Testis (tissue), 2 donors: ENCODE results near the gene GRID1.

ENCODE experiments used
- CTCF ChIP-seq, 3 experiments: fragments of 450-650 bp in 2 of 3; fragments of 200-600 bp in 1 of 3; sonication (generic) in 1 of 3; IDR thresholded peaks; one replicate each; pipeline ENCODE4 v1.5.1; 2016 to 2019; ENCODE audit warnings: antibody characterized with exemption in 3 of 3, mild to moderate bottlenecking in 2 of 3, moderate library complexity in 1 of 3
- POLR2A ChIP-seq: fragments of 450-650 bp; IDR thresholded peaks from one replicate; pipeline ENCODE4 v1.6.1; 2017; ENCODE audit warnings: antibody characterized with exemption, mild to moderate bottlenecking, moderate library complexity

- no peak for TF ChIP-seq CTCF (IDR thresholded peaks at IDR 0.05)
- no peak for TF ChIP-seq POLR2A
These were observed 203.7 kb downstream of the GRID1 start for GRCh38 chr10:86162696-86163400.
